NOMO-1 treated with DMSO at 0.1 percent for 48 hours (cell line): ENCODE results near the gene FHOD3.

Experiments used
- DNase-seq: peaks from one replicate; lab custom pipeline; 2025; ENCODE audit not compliant: unreplicated experiment; lab: John Stamatoyannopoulos, UW

Gene FHOD3

GRCh38 chr18:36297417-36298125 is at the start of gene FHOD3:
TSS of gene FHOD3 (plus strand) at chr18:36297713. CDS start at chr18:36297836, 123 bp downstream.
- no peak for DNase-seq

DNA sequence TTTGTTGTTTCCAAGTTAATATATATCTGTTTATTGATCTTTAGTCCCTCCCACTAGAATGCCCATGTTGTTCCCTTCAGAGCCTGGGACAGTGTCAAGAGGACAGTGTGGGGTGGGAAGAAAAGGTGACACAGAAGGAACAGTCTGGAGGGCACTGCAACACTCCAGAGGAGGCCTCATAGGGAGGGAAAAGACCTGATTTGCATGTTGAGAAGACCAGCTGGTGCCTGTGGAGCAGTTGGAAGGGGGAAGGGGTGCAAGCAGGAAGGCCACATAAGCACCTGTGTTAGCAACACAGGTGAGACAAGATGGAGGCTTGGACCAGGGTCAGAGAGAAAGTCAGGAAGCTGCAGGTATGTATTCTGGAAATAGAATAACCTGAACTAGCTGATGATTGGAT is 48.1 kb upstream of the FHOD3 start:
- no peak for DNase-seq

DNA sequence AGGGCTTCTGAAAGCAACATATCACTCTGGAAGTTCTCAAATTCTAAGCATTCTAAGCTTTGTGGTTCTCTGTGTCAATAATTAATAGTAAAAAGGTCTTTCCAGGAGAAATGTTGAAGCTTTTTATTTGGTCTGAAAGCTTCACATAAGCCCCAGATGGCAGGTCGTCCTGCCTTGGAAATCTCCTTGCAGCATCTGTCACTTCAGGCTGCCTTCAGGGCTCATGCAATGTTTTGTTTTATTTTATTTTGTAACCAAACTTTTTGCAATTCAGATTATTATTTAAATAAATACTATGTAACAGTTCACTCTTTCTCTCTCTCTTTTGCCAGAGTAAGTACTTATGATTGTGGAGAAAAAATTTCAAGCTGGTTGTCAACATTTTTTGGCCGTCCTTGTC is 46.7 kb upstream of the FHOD3 start:
- no peak for DNase-seq

DNA sequence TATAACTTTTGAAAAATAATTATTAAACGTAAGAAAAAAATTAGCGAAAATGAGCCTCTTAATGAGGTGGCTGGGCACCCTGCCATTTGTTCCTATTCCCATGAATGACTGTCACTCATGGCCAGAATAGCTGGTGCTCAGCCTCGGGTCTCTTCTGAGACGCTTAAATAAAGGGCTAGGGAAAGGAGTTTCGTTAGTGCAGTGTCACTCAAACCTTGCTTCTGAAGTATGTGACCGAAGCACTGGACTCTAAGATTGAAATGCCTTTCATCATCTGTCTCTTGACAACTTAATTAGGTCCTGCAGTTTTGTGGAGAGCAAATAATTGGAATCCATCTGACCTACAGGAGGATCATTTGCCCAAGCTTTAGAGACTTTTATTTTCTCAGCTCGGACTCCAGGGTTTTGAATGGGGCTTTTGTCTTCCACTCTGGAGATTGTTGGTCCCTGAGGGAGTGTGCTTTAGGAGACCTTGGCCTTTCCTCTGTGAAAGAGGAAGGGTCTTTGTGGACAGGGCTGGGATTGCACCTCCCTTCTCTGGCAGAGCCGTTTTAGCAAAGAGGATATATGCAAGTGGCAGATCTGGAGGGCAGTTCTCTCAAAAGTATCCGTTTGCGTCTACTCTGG is 42.3 kb upstream of the FHOD3 start:
- DNase-seq, result no peak

DNA sequence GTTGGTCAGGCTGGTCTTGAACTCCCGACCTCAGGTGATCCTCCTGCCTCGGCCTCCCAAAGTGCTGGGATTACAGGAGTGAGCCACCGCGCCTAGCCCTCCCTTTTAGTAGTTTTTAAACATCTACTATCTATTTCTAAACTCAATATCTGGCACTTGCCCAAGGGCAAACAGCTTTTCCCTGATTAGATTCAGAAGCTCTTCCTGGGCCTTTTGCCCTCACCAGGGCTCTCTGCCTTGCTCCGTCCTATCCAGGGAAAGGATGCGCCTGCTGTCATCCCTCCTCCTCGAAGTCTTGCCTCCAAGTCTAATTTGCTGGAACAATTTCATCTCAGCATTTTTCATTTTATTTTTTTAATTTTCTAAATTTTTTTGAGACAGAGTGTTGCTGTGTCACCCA is 41.4 kb upstream of the FHOD3 start:
- DNase-seq, result no peak

DNA sequence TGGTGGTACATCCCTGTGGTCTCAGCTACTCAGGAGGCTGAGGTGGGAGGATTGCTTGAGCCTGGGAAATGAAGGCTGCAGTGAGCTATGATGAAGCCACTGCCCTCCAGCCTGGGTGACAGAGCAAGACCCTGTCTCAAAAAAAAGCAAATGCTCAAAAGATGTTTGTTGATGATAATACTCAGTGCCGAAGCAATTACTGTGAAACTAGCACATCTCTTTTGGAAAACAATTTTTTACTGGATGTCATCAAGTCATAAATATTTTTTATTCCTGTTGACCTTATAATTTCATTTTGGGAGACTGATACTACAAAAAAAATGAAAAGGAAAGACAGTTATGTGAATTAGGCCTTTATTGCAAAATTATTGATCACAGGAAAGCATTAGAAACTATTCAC is 34.5 kb upstream of the FHOD3 start:
- no peak for DNase-seq

DNA sequence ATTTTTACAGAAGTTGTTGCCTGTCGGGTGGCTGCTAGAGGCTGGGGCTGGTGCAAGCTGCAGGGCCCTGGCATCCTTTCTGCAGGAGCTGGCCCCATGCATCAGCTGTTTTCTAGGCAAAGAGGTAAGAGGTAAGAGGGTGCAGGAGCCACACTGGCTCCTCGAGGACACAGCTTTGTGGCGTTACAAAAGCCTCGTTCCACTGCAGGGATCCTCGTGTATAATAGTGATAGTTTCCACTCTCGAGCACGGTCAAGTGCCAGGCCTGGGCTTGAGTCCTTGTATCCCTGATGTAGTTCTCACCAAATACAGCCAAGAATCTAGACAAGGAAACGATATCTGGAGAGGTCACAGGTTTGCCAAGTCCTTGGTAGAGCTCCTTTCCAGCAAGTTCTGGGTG is 33.2 kb upstream of the FHOD3 start:
- DNase-seq, result no peak

DNA sequence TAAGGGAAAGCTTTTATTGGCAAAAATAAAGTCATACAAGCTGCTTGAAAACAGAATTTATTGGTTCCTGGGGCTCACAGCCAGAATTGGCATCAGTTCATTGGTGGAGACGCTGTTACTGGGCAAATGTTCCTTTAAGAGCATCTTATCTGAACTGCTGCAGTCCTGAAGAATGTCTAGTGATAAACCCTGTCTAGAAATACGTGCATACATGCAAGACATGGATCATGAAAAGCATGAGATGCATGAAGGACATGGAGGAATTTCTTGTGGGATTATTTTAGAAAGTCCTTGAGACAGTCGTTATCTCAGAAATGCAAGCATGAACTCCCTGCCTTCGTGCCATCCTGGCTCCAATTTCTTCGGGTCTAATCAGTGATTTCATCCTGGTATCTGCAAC is 32.5 kb upstream of the FHOD3 start:
- DNase-seq, result no peak

DNA sequence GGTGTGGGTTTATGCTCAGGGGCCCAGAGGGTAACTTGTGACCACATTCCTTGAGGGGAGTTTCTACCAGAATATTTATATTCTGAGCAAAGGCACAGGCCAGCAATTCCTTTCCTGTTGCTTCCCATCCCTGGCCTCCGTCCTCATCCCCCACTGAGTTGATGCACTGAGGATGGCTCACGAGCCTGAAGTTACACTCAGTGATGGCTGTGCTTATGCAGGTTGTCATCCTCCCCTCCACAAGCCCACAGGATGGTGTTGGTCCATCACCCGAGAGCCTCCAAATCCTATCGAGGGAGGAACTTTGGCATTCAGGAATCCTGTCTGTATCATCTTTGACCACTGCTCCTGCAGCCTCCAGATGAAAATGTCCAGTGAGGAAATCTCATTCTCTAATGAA is 28.4 kb upstream of the FHOD3 start:
- DNase-seq, result no peak

DNA sequence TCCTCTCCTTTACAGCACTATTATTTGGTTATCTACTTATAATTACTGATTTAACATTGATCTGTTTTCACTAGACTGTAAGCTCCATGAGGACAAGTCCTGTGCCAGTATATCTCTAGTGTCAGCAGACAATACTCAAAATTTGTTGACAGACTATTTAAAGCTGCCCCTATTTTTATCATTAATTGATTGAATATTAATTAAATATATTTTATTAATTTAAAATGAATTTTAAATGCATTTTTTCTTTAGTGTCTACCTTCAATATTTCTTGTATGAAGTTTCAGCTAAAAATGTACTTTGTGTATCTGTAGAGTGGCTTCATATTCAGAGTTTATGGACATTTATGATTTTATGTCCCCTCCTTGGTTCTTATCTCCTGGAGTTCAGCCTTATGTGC is 26.4 kb upstream of the FHOD3 start:
- no peak for DNase-seq

GRCh38 chr18:36273347-36273746 is 24.2 kb upstream of the FHOD3 start:
- DNase-seq, result no peak

DNA sequence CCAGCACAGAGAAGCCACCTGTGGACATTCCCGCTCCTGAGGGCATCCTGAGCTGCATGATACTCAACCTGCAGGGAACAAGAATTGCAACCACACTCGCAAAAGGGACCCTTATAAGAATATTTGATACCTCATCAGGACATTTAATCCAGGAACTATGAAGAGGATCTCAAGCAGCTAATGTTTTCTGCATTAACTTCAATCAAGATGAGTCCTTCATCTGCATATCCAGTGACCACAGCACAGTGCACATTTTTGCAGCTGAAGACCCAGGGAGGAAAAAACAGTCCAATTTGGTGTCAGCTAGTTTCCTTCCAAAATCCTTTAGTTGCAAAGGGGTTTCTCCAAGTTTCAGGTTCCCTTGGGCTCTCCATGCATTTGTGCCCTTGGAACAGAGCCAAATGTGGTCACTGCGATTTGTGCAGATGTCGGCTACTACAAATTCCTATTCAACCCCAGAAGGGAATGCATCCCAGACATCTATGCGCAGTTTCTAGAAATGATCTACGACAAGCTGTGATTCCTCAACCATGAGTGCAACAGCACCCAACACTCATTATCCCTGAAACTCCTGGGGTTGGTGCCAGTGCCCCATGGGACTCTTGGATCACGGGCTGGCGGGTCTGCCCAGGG is 23.3 kb upstream of the FHOD3 start:
- no peak for DNase-seq

- DNase-seq, result no peak
These were observed 22.0 kb upstream of the FHOD3 start for GRCh38 chr18:36275561-36275960.

DNA sequence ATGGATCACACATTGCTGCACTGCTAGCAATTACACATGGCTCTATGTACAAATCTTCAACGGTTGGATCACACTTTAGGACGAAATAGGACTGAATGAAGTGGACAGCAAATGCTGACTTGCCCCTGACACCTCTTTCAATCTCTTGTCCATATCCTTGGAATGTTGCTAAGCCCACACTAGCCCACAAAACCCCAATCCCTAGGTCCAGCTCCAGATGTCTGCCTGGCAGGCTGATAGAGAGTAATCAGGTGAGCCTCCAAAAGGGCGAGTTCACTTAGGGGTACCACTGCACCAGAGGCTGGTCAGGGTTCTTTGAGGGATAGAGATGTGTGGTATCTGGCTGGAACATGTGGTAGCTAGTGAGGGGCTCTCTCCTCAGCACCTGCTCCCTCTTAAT is 18.5 kb upstream of the FHOD3 start:
- no peak for DNase-seq

DNA sequence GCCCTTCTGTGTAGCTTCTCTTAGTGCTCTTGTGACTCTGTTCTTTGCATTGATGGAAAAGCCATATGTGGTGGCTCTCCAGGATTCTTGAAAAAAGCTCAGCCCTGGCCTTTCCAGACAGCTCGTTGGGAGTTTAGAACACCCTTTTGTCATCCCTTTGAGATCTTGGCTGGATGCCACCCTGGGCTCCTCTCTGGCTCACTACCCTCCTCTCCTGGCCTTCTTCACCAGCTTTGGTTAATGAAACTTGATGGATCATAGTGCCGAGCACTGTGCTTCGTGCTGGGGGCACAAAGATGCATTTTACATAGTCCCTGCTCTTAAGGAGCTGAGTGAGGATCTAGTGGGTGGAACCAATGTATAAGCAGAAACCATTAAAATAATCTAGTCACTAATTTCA is 15.6 kb upstream of the FHOD3 start:
- DNase-seq, result no peak

- no peak for DNase-seq
These were observed 14.1 kb upstream of the FHOD3 start for GRCh38 chr18:36283448-36283847.

GRCh38 chr18:36284268-36284667 is 13.2 kb upstream of the FHOD3 start:
- no peak for DNase-seq

GRCh38 chr18:36284671-36285295 is 12.7 kb upstream of the FHOD3 start:
- peak; percentile 61 for DNase-seq

DNA sequence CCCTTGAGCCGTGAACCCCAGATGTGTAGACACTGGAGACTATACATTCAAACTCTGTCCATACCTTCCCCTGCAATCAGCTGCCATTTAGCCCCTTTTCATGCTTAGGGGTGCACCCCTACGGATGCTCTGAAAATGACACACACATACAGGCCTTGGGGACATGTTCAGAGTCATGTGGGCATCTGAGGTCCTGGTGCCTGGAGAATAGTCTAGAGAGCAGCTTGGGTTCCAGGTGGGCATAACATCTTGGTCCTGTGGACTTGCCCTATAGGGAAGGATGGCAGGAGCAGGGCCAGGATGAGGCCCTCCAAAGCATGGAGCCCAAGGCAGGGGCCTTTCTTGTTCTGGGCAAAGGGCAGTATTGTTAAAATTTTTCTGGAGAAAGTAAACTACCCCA is 9.9 kb upstream of the FHOD3 start:
- DNase-seq, result no peak

DNA sequence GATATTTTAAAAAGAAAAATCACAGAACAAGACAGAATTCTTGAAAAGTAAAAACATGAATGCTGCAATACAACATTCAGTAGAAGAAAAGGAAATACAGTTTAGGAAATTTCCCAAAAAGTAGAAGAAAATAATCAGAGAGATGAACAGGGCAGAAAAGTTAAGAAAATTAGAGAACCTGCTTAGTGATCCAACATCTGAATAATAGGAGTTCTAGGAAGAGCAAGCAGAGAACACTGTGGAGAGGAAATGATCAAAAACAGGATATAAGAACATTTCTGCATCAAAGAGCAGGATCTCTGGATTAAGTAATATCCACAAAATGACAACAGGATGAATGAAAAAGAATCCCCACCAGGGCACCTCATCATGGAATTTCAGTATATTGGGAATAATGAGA is 8.8 kb upstream of the FHOD3 start:
- no peak for DNase-seq

DNA sequence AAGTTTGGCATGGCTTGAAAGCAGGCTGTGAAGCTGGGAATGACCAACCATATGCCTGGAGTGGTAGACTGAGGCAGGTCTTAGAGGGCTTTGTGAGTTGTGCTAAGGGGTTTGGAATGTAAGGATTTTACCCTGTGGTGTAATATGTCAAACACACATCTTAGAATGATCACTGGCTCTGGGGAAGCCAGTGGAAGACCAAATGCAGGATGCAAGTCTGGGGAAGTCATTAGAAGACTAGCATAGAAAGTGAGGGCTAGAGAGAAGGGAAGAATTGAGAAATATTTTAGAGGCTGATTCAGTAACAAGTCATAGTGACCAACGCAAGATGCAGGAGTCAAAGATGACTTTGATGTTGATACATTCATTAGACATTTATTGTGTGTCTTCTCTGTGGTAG is 3.5 kb upstream of the FHOD3 start:
- DNase-seq, result no peak

- no peak for DNase-seq
These were observed 2.3 kb upstream of the FHOD3 start for GRCh38 chr18:36295214-36295613.
